Lower lobe of right lung (tissue), 2 donors: ENCODE measurements around the gene CAMK2D. TPM values are rescaled to one million over a fixed set of nuclear protein-coding genes. Genes with fewer than 3 reads are reported as not detected.
"Not testable (repeated sequence)": the region's sequence is repeated elsewhere in the genome, so short reads cannot be mapped to it uniquely, and the experiment has no call there.

Experiments used
- ATAC-seq, 2 donors: fragments of 200-7000 bp; cut with Tn5 transposase; one replicate each; pipeline ENCODE4 v1.9.1; 2020 to 2022; ENCODE audit warnings: mild to moderate bottlenecking in 2 of 2, moderate library complexity in 2 of 2
- DNase-seq: peaks from one replicate; pipeline ENCODE4 v3.0.0-alpha.2; 2020
- H3K27ac ChIP-seq: fragments of 200-600 bp; one replicate; pipeline ENCODE4 v1.8.0; 2022
- H3K27me3 ChIP-seq: fragments of 200-600 bp; one replicate; pipeline ENCODE4 v1.8.0; 2022; ENCODE audit warnings: low read depth
- H3K36me3 ChIP-seq: fragments of 200-600 bp; one replicate; pipeline ENCODE4 v1.8.0; 2022; ENCODE audit warnings: mild to moderate bottlenecking
- H3K4me1 ChIP-seq: fragments of 200-600 bp; one replicate; pipeline ENCODE4 v1.8.0; 2022
- H3K4me3 ChIP-seq: fragments of 200-600 bp; one replicate; pipeline ENCODE4 v1.8.0; 2022; ENCODE audit warnings: mild to moderate bottlenecking
- H3K9me3 ChIP-seq: fragments of 200-600 bp; one replicate; pipeline ENCODE4 v1.8.0; 2022
- intact Hi-C: fragments of 100-400 bp; cut with DNase I; formaldehyde crosslinking; loops from one replicate; pipeline ENCODE4 v1.11.0; 2022
- total RNA-seq: library from RNA; stranded (reverse); fragmentation: NEBNext Ultra II Directional; extraction: Animal tissue kit (Norgen Biotek cat#: 25700); gene quantifications from one replicate; pipeline ENCODE4 v1.2.1, GENCODE V29; 2021
- TF ChIP-seq, protein P1 (sequence below): fragments of 200-600 bp; IDR thresholded peaks from one replicate; pipeline ENCODE4 v1.8.0; 2022; ENCODE audit warnings: antibody characterized with exemption, mild to moderate bottlenecking
- donor health status: DM: no; HTN: yes; CAD: no; lungs with severe emphysema.

Gene CAMK2D
- total RNA-seq, 1 donor from 2014 or later, result 40.7 TPM

DNA sequence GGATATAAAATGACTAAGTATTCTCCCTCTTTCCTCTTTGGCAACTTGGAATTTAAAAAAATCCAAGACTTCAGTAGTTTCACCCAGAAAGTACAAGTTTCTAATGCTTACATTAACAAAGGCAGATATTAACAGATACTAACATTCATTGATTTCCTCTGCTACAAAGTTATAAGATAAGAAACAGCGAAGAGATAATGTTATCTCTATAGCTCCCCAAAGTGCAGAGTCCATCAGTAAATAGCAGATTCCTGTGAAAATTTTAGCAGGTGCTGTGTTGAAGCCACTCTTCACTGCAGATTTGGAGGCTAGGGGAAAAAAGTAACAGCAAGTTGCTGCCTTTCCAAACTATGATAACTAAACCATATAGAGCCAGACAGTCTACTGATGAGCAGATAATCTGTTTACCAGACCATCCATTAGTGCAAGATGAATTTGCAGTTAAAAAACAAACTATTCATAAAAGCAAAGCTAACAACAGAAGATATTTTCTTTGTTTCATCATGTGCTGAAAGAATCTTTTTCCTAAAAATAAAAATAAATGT lies 3.3 kb upstream of the CAMK2D start:
- DNase-seq, result no peak
- Histone ChIP-seq H3K4me1 (peaks cover 4% of the 10 kb centered on the region), H3K27me3 (no peaks in the 10 kb centered on the region), H3K36me3 (no peaks in the 10 kb centered on the region), H3K27ac (no peak overlapping the region), H3K4me3 (no peak overlapping the region), H3K9me3 (no peaks in the 10 kb centered on the region)
- intact Hi-C loops, result loop anchor here (5.0 kb wide), 1 partner anchor 217 kb away; no protein-coding TSS in a partner anchor
- TF ChIP-seq, protein P1, sequence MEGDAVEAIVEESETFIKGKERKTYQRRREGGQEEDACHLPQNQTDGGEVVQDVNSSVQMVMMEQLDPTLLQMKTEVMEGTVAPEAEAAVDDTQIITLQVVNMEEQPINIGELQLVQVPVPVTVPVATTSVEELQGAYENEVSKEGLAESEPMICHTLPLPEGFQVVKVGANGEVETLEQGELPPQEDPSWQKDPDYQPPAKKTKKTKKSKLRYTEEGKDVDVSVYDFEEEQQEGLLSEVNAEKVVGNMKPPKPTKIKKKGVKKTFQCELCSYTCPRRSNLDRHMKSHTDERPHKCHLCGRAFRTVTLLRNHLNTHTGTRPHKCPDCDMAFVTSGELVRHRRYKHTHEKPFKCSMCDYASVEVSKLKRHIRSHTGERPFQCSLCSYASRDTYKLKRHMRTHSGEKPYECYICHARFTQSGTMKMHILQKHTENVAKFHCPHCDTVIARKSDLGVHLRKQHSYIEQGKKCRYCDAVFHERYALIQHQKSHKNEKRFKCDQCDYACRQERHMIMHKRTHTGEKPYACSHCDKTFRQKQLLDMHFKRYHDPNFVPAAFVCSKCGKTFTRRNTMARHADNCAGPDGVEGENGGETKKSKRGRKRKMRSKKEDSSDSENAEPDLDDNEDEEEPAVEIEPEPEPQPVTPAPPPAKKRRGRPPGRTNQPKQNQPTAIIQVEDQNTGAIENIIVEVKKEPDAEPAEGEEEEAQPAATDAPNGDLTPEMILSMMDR, result no peak
- ATAC-seq, result no peak

DNA sequence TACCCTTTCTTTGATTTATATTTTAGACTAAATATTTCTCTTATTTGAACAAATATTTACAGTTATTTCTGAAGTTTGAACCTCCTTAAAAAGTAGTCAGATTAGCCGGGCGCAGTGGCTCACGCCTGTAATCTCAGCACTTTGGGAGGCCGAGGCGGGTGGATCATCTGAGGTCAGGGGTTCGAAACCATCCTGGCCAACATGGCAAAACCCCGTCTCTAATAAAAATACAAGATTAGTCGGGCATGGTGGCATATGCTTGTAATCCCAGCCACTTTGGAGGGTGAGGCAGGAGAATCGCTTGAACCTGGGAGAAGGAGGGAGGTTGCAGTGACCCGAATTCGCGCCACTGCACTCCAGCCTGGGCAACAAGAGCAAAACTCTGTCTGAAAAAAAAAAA lies 2.4 kb upstream of the CAMK2D start:
- intact Hi-C loops, result loop anchor here (5.0 kb wide), 1 partner anchor 217 kb away; no protein-coding TSS in a partner anchor
- ATAC-seq, DNase-seq, H3K36me3 ChIP-seq, H3K27ac ChIP-seq, H3K4me3 ChIP-seq, H3K9me3 ChIP-seq, H3K27me3 ChIP-seq: not testable (repeated sequence)
- peaks cover 12% of the 10 kb centered on the region for H3K4me1 ChIP-seq

GRCh38 chr4:113763029-113763285 lies 1.4 kb upstream of the CAMK2D start:
- no peaks in the 10 kb centered on the region for H3K27me3 ChIP-seq
- peaks cover 21% of the 10 kb centered on the region for H3K4me1 ChIP-seq
- no peaks in the 10 kb centered on the region for H3K36me3 ChIP-seq
- TF ChIP-seq, protein P1, result no peak
- ATAC-seq (no peak), DNase-seq (no peak)
- intact Hi-C loops, result loop anchor here (5.0 kb wide), 1 partner anchor 216 kb away; no protein-coding TSS in a partner anchor
- H3K27ac ChIP-seq, result peak overlapping the region; percentile 96
- H3K9me3 ChIP-seq, result no peaks in the 10 kb centered on the region
- peak overlapping the region; percentile 81 for H3K4me3 ChIP-seq

DNA sequence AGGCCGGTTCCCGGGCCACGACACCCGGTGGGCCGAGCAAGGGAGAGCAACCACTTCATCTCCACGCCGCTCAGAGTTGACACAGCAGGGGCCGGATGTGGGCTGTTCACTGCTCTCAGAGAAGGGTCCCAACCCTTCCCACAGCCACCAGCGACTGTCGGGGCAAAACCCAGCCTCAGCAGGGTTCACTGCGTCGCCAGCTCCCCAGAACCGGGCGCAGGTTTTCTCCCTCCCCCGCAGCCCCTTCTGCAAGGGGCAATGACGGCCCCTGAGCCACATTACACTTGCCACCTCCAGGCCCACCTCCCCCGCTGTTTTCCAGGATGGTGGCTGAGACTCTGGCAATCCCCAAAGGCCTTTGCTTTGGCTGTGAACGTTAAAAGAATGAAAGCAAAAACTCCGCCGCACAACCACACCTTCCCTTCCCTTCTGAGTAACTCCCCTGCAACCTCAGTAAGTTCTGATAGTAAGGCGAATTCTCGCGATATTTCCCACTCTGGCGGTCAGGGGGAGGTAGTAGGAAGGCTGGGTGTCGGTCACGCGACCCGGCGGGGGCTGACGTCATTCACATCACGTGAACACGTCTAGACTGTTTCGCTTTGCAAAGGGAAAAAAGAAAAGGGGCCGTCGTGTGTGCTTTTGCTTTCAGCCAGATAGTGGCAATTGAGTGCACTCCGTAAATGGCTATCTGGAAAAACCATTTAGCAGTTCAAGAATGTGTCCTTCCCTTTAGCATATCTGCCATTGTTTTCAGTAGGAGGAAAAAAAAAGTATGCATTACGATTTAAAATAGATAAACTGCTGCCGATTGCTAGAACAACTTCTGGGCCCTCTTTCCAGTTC lies 869 bp upstream of the CAMK2D start:
- Histone ChIP-seq H3K27ac (peak overlapping the region; percentile 96), H3K4me1 (peaks cover 22% of the 10 kb centered on the region), H3K4me3 (peak overlapping the region; percentile 81), H3K27me3 (no peaks in the 10 kb centered on the region), H3K9me3 (no peaks in the 10 kb centered on the region), H3K36me3 (no peaks in the 10 kb centered on the region)
- TF ChIP-seq, protein P1, result no peak
- peak; percentile 87 to 91 for ATAC-seq
- intact Hi-C loops, result loop anchor here (5.0 kb wide), 1 partner anchor 215 kb away; no protein-coding TSS in a partner anchor
- DNase-seq, result peak; percentile 99

GRCh38 chr4:113760795-113761619 lies 531 bp downstream of the CAMK2D start:
- H3K4me3 ChIP-seq, result peak overlapping the region; percentile 81
- TF ChIP-seq, protein P1, result no peak
- ATAC-seq (peak; percentile 79 to 85), DNase-seq (peak; percentile 89)
- no peaks in the 10 kb centered on the region for H3K9me3 ChIP-seq
- H3K27ac ChIP-seq, result peak overlapping the region; percentile 96
- peaks cover 34% of the 10 kb centered on the region for H3K4me1 ChIP-seq
- intact Hi-C loops, result loop anchor here (5.0 kb wide), 1 partner anchor 214 kb away; no protein-coding TSS in a partner anchor
- no peaks in the 10 kb centered on the region for H3K36me3 ChIP-seq
- no peaks in the 10 kb centered on the region for H3K27me3 ChIP-seq
